ENCODE measurements around the gene PPP2R5C.

Gene PPP2R5C

GRCh38 chr14:101975231-101975630 is 213.7 kb downstream of the PPP2R5C start:
- no peak for DNase-seq

Data from fibroblast of skin of right biceps (primary cell).